Activated T-cell treated with anti-CD3 and anti-CD28 coated beads, Interleukin-2, amount 50 U/mL, for 72 hours (primary cell): ENCODE results near the gene PNPLA3. TPM values are rescaled to one million over a fixed set of nuclear protein-coding genes. Genes with fewer than 3 reads are reported as not detected.
A peak's percentile ranks its signal among the peaks of the same experiment; 100 is the strongest.

Experiments used
- ATAC-seq, 2 donors: fragments of 150-1000 bp; cut with Tn5 transposase; replicated peaks in 1 of 2; 2 replicates each; pipeline ENCODE4 v1.10.0; 2021; ENCODE audit warnings: moderate library complexity in 2 of 2, mild to moderate bottlenecking in 1 of 2
- DNase-seq, 2 donors: peaks; one replicate each; pipeline ENCODE4 v3.0.0; 2021 to 2022; ENCODE audit warnings: mixed read lengths in 1 of 2
- H3K27ac Mint-ChIP-seq: one replicate; pipeline ENCODE4 v1.8.0; 2022; ENCODE audit warnings: mild to moderate bottlenecking, moderate library complexity, mixed read lengths
- H3K27me3 Mint-ChIP-seq: one replicate; pipeline ENCODE4 v1.8.0; 2022; ENCODE audit warnings: low read depth, mixed read lengths
- H3K36me3 Mint-ChIP-seq, 2 donors: one replicate each; pipeline ENCODE4 v1.8.0; 2022; ENCODE audit warnings: mixed read lengths in 2 of 2, mild to moderate bottlenecking in 1 of 2; ENCODE audit not compliant: insufficient read depth in 2 of 2
- H3K4me1 Mint-ChIP-seq: one replicate; pipeline ENCODE4 v1.8.0; 2022; ENCODE audit warnings: low read depth, mixed read lengths
- H3K4me3 Mint-ChIP-seq, 2 donors: one replicate each; pipeline ENCODE4 v1.8.0; 2022; ENCODE audit warnings: mild to moderate bottlenecking in 2 of 2, mixed read lengths in 2 of 2, moderate library complexity in 2 of 2
- H3K9me3 Mint-ChIP-seq, 2 donors: one replicate each; pipeline ENCODE4 v1.8.0; 2022; ENCODE audit warnings: mixed read lengths in 2 of 2
- total RNA-seq, 2 donors: library from RNA; stranded (reverse); gene quantifications; one replicate each; pipeline ENCODE4 v1.2.3, GENCODE V29; 2022

Gene PNPLA3
- total RNA-seq, 2 donors from 2014 or later: 0.25 to 0.60 TPM

DNA sequence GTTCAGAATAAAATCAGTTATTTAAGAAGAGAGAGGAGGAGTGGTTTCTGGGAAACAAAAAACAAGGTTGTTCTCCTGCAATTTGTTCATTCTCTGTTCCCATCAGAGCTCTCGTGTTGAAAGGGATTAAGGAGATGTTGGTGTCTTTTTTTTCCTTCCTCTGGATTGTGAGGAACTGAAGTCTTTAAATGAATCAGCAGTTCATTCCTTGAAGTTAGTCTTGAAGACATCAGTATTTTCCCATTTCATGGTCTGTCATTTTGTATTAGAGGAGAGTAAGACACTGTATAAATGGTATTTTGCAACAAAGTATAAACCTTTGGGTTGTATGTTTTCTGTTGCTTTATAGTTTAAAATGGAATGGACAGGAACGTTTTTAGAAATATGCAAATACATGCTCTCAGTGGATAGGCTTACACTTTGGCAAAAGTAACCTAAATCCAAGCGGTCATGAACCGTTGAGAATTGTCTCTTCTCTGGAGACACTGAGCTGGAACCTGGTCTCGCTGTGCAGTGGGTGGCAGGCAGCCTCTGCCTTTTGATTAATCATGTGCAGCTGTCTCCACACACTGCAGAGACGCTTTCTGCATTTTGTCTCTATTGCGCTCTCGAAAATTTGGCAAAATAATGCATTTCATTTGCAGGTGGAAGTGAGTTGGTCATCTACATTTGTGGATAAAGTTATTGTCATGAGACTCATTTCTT, 64.7 kb downstream of the PNPLA3 start:
- no peak for DNase-seq
- H3K4me1 Mint-ChIP-seq: peaks cover 5% of the 10 kb centered on the region
- H3K36me3 Mint-ChIP-seq: peaks cover 0 to 8% of the 10 kb centered on the region in 2 donors
- H3K9me3 Mint-ChIP-seq: no peaks in the 10 kb centered on the region
- ATAC-seq: no peak
- no peak overlapping the region for H3K27ac Mint-ChIP-seq
- H3K27me3 Mint-ChIP-seq: no peaks in the 10 kb centered on the region
- H3K4me3 Mint-ChIP-seq: no peak overlapping the region

DNA sequence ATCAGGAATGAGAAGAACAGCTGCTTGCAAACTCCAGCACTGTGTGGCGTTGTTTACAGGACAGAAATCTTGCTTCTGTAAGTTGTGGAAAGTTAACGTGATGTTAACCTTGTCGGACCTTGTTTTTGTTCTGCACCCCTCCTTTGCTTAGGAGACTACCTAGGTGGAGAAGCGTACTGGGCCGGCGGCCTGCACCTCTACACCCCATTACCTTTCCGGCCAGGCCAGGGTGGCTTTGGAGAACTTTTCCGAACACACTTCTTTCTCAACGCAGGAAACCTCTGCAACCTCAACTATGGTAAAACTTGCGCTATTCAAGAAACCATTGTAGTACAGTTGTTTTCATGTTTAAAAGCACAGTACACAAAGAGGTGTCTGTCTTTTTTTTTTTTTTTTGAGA, 65.4 kb downstream of the PNPLA3 start:
- no peak for ATAC-seq
- H3K4me1 Mint-ChIP-seq: peaks cover 7% of the 10 kb centered on the region
- no peaks in the 10 kb centered on the region for H3K9me3 Mint-ChIP-seq
- peaks cover 0 to 8% of the 10 kb centered on the region in 2 donors for H3K36me3 Mint-ChIP-seq
- H3K27me3 Mint-ChIP-seq: no peaks in the 10 kb centered on the region
- H3K4me3 Mint-ChIP-seq: no peak overlapping the region
- no peak for DNase-seq
- H3K27ac Mint-ChIP-seq: no peak overlapping the region

DNA sequence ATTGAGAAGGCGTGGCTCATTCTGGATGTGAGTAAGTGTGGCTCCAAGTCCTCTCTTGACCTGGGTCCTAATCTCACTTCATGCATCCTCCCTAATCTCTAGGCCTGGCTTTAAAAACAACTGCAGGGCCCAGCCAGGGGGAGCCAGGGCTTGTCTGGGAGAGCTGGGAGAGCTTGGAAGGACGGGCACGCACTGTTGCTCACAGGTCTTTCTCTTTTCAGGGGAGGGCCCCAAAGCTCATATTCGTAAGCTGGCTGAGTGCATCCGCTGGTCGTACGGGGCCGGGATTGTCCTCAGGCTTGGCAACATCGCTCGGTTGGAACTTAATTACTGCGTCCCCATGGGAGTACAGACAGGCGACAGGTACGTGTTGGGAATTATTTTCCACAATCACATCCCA, 66.4 kb downstream of the PNPLA3 start:
- H3K27ac Mint-ChIP-seq: no peak overlapping the region
- ATAC-seq (no peak), DNase-seq (no peak)
- H3K27me3 Mint-ChIP-seq: no peaks in the 10 kb centered on the region
- H3K9me3 Mint-ChIP-seq: no peaks in the 10 kb centered on the region
- peaks cover 0 to 8% of the 10 kb centered on the region in 2 donors for H3K36me3 Mint-ChIP-seq
- H3K4me1 Mint-ChIP-seq: peaks cover 10% of the 10 kb centered on the region
- no peak overlapping the region for H3K4me3 Mint-ChIP-seq

DNA sequence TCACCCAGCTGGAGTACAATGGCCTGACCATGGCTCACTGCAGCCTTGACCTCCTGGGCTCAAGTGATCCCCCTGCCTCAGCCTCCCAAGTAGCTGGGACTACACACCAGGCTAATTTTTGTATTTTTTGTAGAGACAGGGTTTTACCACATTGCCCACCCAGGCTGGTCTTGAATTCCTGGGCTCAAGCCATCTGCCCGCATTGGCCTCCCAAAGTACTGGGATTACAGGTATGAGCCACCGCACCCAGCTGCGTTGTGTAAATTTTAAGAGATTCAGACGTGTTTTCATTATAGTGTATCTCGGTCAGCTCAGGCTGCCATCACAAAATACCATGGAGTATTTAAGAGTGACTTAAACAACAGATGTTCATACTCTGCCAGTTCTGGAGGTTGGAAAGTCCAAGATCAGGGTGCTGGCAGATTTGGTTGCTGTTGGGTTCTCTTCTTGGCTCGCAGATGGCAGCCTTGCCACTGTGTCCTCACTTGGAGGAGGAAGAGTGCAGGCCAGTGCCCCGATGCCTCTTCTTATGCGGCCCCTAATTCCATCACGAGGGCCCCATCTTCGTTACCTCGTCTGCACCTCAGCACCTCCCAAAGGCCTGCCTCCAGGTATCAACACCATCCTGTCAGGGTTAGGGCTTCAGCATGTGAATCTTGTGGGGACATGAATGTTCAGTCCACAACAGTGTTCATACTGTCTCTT, 67.9 kb downstream of the PNPLA3 start:
- Mint-ChIP-seq H3K4me3 (no peak overlapping the region), H3K27ac (no peak overlapping the region), H3K36me3 (peaks cover 1 to 8% of the 10 kb centered on the region in 2 donors), H3K4me1 (peaks cover 19% of the 10 kb centered on the region), H3K27me3 (no peaks in the 10 kb centered on the region), H3K9me3 (no peaks in the 10 kb centered on the region)
- DNase-seq (no peak), ATAC-seq (no peak)

DNA sequence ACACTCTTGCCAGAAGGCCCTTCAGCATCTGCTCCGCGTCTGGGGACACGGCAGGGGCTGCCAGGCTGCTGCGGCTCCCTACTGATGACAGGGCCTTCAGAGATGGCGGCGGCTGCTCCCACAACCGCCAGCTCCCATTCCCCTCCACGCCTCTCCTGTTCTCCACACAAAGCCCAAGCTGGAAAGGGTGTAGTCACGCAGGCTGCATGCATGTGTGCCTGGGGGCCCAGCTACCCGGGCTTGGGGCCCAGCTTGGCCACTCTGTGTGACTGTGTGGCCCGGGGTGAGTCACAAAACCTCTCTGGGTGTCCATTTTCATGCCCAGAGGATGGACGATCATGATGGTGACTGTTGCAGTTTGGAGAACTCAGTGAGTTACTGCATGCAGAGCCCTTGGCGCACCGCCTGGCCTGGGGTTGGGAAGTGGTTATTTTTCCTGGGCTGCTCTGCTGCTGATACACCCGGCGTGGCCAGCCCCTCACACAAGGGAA, 68.8 kb downstream of the PNPLA3 start:
- Mint-ChIP-seq H3K4me3 (no peak overlapping the region), H3K4me1 (peaks cover 19% of the 10 kb centered on the region), H3K36me3 (peaks cover 1 to 6% of the 10 kb centered on the region in 2 donors), H3K27ac (no peak overlapping the region), H3K27me3 (no peaks in the 10 kb centered on the region), H3K9me3 (no peaks in the 10 kb centered on the region)
- DNase-seq: no peak
- ATAC-seq: no peak

DNA sequence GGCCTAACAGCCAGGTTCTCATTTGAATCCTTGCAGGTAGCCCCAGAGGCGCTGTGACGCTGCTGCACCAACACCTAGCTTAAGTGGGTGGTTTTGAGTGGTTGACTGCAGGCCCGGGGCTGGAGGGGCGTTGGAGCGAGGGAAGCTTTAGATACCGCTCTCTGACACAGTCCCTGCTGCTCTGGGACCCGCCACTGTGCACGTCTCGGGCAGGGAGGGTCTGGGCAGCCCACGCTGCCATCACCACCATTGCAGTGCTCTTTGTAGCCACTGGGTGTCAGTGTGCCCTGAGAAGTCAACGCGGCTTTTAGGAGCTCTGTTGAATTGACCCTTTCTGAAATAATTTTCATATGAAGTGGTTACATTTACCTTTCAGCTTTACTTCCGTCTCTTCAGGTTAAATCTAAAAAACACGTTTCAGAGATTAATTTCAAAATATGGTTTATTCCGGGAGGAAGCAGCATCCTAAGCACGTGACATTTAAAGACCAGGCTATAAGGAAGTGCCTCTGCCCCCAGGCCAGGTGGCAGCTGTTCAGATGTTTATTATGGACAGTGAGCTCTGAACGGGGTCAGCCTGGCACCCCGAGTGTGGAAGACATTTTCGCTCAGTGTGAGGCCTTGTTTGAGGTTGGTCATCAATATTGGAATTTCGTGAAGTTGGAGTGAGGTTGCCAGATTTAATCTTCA, 69.6 kb downstream of the PNPLA3 start:
- H3K4me3 Mint-ChIP-seq: no peak overlapping the region
- peaks cover 1 to 8% of the 10 kb centered on the region in 2 donors for H3K36me3 Mint-ChIP-seq
- peaks cover 19% of the 10 kb centered on the region for H3K4me1 Mint-ChIP-seq
- ATAC-seq (peak; percentile 59 to 72), DNase-seq (peak; percentile 61 to 63)
- no peaks in the 10 kb centered on the region for H3K9me3 Mint-ChIP-seq
- H3K27me3 Mint-ChIP-seq: no peaks in the 10 kb centered on the region
- H3K27ac Mint-ChIP-seq: peak overlapping the region; percentile 61

DNA sequence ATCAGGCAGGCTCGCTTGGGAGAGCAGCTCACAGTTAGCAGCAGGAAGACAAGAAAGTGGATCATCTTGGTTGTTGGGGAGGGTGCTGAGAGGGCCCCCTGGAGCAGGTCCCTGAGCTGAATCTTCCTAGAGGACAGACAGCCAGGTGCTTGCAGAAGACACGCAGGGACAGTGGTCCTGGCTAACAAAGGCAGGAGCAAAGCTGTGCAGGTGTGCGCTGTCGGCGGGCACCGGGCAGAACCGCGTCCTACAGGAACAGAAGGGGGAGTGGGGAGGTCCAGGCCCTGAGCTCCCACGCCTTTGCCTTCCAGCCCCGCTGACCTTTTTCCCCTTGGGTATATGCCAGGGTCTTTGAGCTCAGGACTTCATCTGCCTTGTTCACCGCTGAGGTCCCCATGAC, 70.4 kb downstream of the PNPLA3 start:
- H3K4me3 Mint-ChIP-seq: no peak overlapping the region
- peaks cover 1 to 8% of the 10 kb centered on the region in 2 donors for H3K36me3 Mint-ChIP-seq
- no peaks in the 10 kb centered on the region for H3K9me3 Mint-ChIP-seq
- ATAC-seq (no peak), DNase-seq (no peak)
- no peaks in the 10 kb centered on the region for H3K27me3 Mint-ChIP-seq
- H3K4me1 Mint-ChIP-seq: peaks cover 19% of the 10 kb centered on the region
- H3K27ac Mint-ChIP-seq: no peak overlapping the region

DNA sequence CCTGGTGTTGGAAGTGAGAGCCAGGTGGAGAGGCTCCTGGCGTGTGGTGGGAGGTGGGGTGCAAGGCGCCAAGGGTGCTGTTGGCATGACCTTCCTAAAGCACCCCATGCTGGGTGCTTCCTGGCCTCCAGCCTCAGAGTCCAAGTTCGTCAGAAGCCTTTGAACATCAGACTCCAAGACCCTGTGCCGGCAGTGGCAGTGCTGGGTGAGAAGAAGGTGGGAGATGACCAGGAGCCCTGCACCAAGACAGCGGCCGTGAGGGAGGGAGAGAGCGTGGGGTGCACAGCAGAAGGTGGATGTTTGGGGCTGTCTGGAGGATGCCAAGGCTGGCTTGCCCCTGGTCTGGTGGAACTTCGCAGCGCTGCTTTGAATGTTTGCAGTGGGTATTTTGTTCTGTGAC, 70.8 kb downstream of the PNPLA3 start:
- Mint-ChIP-seq H3K27ac (peak overlapping the region; percentile 80), H3K36me3 (peaks cover 1 to 9% of the 10 kb centered on the region in 2 donors), H3K27me3 (no peaks in the 10 kb centered on the region), H3K4me1 (peaks cover 19% of the 10 kb centered on the region), H3K9me3 (no peaks in the 10 kb centered on the region), H3K4me3 (no peak overlapping the region)
- ATAC-seq (no peak), DNase-seq (no peak)

DNA sequence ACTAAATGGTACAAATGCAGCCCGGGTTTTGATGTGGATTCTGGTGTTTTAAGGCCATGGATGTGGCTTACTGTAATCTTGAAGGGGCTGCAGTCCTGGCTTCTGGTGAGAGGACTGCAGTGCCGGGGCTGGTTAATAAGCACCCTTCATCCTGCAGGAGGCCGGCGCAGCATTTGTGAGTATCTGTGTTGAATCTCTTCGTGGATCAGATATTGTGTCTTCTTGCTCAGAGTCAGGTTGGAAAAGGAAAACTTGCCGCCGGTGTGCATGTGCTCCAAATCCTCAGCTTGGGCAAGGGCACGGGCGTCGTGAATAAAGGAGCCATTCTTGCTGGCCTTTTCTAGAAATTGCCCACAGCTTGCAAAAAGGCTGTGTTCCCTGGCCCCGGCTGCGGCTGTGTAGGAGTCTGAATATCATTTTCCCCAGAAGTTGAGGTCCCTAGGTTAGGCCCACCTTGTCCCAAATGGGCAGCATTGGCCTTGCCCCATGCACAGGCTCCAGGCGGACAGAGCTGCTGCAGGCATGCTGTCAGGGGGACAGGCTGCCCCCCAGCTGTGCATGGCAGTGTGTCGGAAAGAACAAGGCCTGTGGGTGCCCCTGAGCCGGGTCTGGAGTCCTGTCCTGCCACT, 71.6 kb downstream of the PNPLA3 start:
- Mint-ChIP-seq H3K4me1 (peaks cover 19% of the 10 kb centered on the region), H3K36me3 (peaks cover 1 to 10% of the 10 kb centered on the region in 2 donors), H3K27ac (peak overlapping the region; percentile 80), H3K9me3 (no peaks in the 10 kb centered on the region), H3K4me3 (peak overlapping the region; percentile 93 to 96), H3K27me3 (no peaks in the 10 kb centered on the region)
- ATAC-seq (no peak), DNase-seq (no peak)

DNA sequence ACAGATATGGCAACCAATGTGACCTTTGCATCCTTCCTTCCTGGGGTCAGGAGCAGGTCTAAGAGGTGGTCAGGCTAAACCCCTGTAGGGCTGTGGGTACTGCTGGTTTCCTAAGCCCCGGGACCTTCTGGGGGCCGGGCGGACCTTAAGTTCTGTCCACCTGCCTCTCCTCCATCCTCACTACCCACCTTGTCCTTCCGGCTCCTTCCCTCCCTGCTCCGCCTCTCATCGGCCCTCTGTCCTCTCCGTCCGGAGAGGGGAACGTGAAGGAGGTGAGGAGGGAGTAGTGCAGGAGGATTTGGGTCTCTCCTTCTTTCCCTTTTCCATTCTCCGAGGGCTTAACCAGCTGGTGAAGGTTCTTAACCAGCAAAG, 72.2 kb downstream of the PNPLA3 start:
- H3K9me3 Mint-ChIP-seq: no peaks in the 10 kb centered on the region
- H3K27me3 Mint-ChIP-seq: no peaks in the 10 kb centered on the region
- H3K4me1 Mint-ChIP-seq: peaks cover 19% of the 10 kb centered on the region
- peaks cover 1 to 10% of the 10 kb centered on the region in 2 donors for H3K36me3 Mint-ChIP-seq
- peak overlapping the region; percentile 93 to 96 for H3K4me3 Mint-ChIP-seq
- peak overlapping the region; percentile 97 for H3K27ac Mint-ChIP-seq
- ATAC-seq: peak; percentile 23 to 51
- no peak for DNase-seq

DNA sequence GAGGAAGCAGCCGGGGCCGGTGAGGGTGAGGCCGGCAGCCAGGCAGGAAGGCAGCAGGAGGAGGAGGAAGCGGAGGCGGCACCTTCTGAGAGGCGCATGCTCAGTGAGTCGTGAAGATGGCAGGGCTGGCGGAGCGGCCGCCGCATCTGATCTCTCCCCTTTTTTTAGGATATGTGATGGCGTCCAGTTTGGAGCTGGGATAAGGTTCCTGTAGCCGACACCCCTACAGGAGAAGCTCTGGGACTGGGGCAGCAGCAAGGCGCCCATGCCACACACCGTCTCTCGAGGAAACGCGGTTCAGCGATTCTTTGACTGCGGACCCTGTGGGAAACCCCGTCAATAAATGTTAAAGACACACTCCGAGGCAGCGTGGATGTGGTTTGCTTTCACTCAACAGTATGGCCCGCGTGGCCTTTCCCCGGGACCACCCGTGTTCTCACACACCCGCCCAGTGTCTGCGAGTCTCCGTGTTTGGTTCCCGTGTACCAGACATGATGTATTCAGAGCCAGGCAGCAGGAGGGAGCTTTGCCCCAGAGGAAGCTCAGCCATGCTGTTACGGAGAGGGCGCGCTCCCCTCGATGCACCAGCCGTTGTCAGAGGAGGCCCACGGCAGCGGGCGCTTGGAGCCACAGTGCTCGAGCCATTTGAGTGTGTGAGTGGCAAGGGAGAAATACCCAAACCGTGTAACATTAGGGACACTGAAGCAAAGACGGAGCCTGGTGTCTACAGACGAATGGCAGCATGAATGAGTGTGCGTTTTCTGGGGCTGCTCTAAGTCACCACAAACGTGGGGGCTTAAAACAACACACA, 72.8 kb downstream of the PNPLA3 start:
- Mint-ChIP-seq H3K36me3 (peaks cover 1 to 10% of the 10 kb centered on the region in 2 donors), H3K4me1 (peaks cover 19% of the 10 kb centered on the region), H3K27me3 (no peaks in the 10 kb centered on the region), H3K9me3 (no peaks in the 10 kb centered on the region), H3K27ac (peak overlapping the region; percentile 97), H3K4me3 (peak overlapping the region; percentile 93 to 96)
- ATAC-seq (peak; percentile 84 to 93), DNase-seq (peak; percentile 76 to 78)

DNA sequence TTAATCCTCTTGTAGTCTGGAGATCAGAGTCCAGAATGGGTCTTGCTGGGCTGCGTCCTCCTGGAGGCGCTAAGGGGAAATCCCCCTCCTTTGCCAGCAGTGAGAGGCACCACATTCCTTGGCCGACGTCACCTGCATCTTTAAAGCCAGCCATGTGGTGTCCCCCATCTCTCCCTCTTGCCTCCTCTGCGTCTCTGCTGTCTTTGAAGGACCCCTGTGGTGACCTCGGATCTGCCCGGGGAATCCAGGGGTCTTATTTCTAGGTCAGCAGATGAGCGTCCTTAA, 73.3 kb downstream of the PNPLA3 start:
- H3K9me3 Mint-ChIP-seq: no peaks in the 10 kb centered on the region
- H3K27me3 Mint-ChIP-seq: no peaks in the 10 kb centered on the region
- H3K4me3 Mint-ChIP-seq: peak overlapping the region; percentile 93 to 96
- H3K36me3 Mint-ChIP-seq: peaks cover 1 to 7% of the 10 kb centered on the region in 2 donors
- ATAC-seq: no peak
- H3K4me1 Mint-ChIP-seq: peaks cover 19% of the 10 kb centered on the region
- no peak for DNase-seq
- peak overlapping the region; percentile 97 for H3K27ac Mint-ChIP-seq
